GM12873 (cell line): ENCODE data around the gene S1PR2.

ENCODE experiments used
- CTCF ChIP-seq: IDR thresholded peaks from 2 replicates; pipeline ENCODE4 v1.5.1; 2012; ENCODE audit warnings: low read depth, mild to moderate bottlenecking, moderate library complexity, low read length, control low read depth; ENCODE audit not compliant: insufficient read depth; ENCODE audit errors: missing control alignments

Gene S1PR2

DNA sequence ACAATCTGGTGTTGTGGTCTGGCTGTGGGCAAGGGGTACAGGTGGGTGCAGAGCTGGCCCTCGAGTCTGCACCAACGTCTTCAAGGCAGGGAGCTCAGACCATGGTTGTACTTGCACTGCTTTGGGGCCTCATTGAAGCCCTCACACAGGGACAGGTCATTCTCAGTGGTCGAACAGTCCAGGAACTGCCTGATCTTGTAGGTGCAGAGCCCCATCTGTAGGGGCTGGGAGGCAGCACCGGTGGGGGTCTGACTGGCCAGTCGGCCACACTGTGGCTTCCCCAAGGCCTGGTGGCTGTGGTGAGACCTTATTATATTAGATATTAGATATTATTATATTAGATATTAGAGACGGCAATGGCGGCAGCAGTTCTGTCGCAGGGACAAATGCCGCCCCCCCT, 14.0 kb downstream of the S1PR2 start:
- no peak for TF ChIP-seq CTCF

DNA sequence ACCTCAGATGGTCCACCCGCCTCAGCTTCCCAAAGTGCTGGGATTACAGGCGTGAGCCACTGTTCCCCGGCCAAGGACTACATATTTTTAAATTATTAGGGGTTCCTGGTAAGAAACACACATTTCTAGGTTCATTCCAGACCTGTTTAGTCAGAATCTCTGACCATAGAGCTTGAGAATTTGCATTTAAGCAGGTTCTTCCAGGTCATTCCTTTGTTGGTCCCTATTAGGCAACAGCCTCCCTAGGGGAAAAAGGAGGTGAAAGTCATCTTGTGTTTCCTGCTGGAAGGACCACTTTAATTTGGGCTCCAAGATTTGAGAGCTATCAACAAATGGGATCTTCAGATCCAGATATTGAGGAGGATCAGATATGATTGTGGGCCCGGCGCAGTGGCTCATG, 16.3 kb downstream of the S1PR2 start:
- TF ChIP-seq CTCF = no peak

- TF ChIP-seq CTCF = no peak
Measured at GRCh38 chr19:10211691-10212090, 19.4 kb downstream of the S1PR2 start.

- no peak for TF ChIP-seq CTCF
Measured at GRCh38 chr19:10211061-10211460, 20.1 kb downstream of the S1PR2 start.

DNA sequence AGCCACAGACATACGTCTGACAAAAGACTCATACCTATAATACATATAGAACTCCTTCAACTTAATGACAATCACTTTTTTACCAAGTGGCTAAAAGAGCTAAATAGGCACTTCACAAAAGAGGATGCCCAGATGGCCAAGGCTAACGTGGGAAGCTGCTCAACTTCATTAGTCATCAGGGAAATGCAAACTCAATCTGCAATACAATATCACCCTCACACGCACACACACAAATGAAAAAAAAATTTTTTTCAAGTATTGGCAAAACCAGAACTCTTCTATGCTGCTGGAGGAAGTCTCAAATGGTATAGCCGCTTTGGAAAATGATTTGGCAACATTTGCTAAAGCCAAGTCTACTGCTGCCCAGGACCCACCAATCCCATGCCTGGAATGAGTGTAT, 21.8 kb downstream of the S1PR2 start:
- TF ChIP-seq CTCF = no peak

- no peak for TF ChIP-seq CTCF
Measured at GRCh38 chr19:10207026-10207425, 24.1 kb downstream of the S1PR2 start.

- TF ChIP-seq CTCF = no peak
Measured at GRCh38 chr19:10206226-10206885, 24.8 kb downstream of the S1PR2 start.
